Endodermal cell (in vitro differentiated cells): Measurements from ENCODE around the gene C4orf36. TPM values are rescaled to one million over a fixed set of nuclear protein-coding genes. Genes with fewer than 3 reads are reported as not detected.

Experiments
- DNase-seq: peaks from one replicate; pipeline ENCODE4 v3.0.0-alpha.2; 2017
- H3K27ac ChIP-seq: 2 replicates; pipeline ENCODE4 v1.5.1; 2013; ENCODE audit warnings: mild to moderate bottlenecking, low read depth, low read length, moderate library complexity
- H3K27me3 ChIP-seq: 2 replicates; pipeline ENCODE4 v1.6.1; 2013; ENCODE audit warnings: mild to moderate bottlenecking, low read length, moderate library complexity; ENCODE audit not compliant: insufficient read depth, control insufficient read depth, poor library complexity, severe bottlenecking
- H3K36me3 ChIP-seq: 2 replicates; pipeline ENCODE4 v1.7.0; 2013; ENCODE audit warnings: mild to moderate bottlenecking, low read length, moderate library complexity; ENCODE audit not compliant: control insufficient read depth, insufficient read depth
- H3K4me1 ChIP-seq: one replicate; pipeline ENCODE4 v1.7.0; 2013; ENCODE audit warnings: low read length; ENCODE audit not compliant: control insufficient read depth, insufficient read depth
- H3K4me3 ChIP-seq: 2 replicates; pipeline ENCODE4 v1.5.1; 2013; ENCODE audit warnings: mild to moderate bottlenecking, low read length, moderate library complexity
- H3K9ac ChIP-seq: 2 replicates; pipeline ENCODE4 v1.6.1; 2013; ENCODE audit warnings: mild to moderate bottlenecking, low read length, moderate library complexity; ENCODE audit not compliant: poor library complexity, severe bottlenecking; ENCODE audit errors: extremely low read depth
- H3K9me3 ChIP-seq: 2 replicates; pipeline ENCODE4 v1.6.1; 2013; ENCODE audit warnings: mild to moderate bottlenecking, low read length, moderate library complexity; ENCODE audit not compliant: control insufficient read depth
- H3K27ac Mint-ChIP-seq: 2 replicates; pipeline ENCODE4 v1.8.0; 2020; ENCODE audit warnings: mixed read lengths
- H3K27me3 Mint-ChIP-seq: 2 replicates; pipeline ENCODE4 v1.8.0; 2021; ENCODE audit warnings: mild to moderate bottlenecking, mixed read lengths; ENCODE audit not compliant: insufficient read depth
- H3K36me3 Mint-ChIP-seq: 2 replicates; pipeline ENCODE4 v1.8.0; 2020; ENCODE audit warnings: low read depth, mixed read lengths
- H3K4me1 Mint-ChIP-seq: 2 replicates; pipeline ENCODE4 v1.8.0; 2020; ENCODE audit warnings: mixed read lengths
- H3K4me3 Mint-ChIP-seq: 2 replicates; pipeline ENCODE4 v1.8.0; 2020; ENCODE audit warnings: mild to moderate bottlenecking, moderate library complexity, mixed read lengths
- H3K9me3 Mint-ChIP-seq: 2 replicates; pipeline ENCODE4 v1.8.0; 2020; ENCODE audit warnings: mild to moderate bottlenecking, mixed read lengths
- CTCF ChIP-seq: fragments of 200-600 bp; sonication (generic); conservative IDR thresholded peaks from 2 replicates; pipeline ENCODE4 v1.5.0; 2021; ENCODE audit warnings: antibody characterized with exemption, mild to moderate bottlenecking
- WGBS, 2 experiments: methylation state at CpG; one replicate each; pipeline versions ENCODE4 v1.1.5 to v1.1.7; 2013; ENCODE audit warnings: missing lambda C conversion rate in 2 of 2, mixed read lengths in 1 of 2; ENCODE audit not compliant: insufficient coverage in 1 of 2, insufficient read length in 1 of 2; 5-methylcytosine and 5-hydroxymethylcytosine counted together
- total RNA-seq, 2 donors: library from RNA; stranded (reverse); fragmentation: NEBNext Ultra II Directional in 1 of 2; extraction: Animal tissue kit (Norgen Biotek cat#: 25700) in 1 of 2; gene quantifications; 2 replicates in 1 of 2; 3 replicates in 1 of 2; pipeline ENCODE4 v1.2.1, GENCODE V29; 2021

Gene C4orf36
- total RNA-seq, 2 donors from 2014 or later, result 2.2 to 3.7 TPM

- Mint-ChIP-seq H3K36me3 (peaks cover 12% of the 10 kb centered on the region), H3K4me3 (no peak overlapping the region), H3K27me3 (no peaks in the 10 kb centered on the region), H3K9me3 (no peaks in the 10 kb centered on the region), H3K27ac (no peak overlapping the region), H3K4me1 (peaks cover 7% of the 10 kb centered on the region)
- Histone ChIP-seq H3K9ac (no peak overlapping the region), H3K27me3 (no peaks in the 10 kb centered on the region), H3K9me3 (no peaks in the 10 kb centered on the region), H3K36me3 (no peaks in the 10 kb centered on the region), H3K27ac (no peak overlapping the region), H3K4me1 (no peaks in the 10 kb centered on the region), H3K4me3 (no peak overlapping the region)
- no peak for TF ChIP-seq CTCF
- WGBS, 2 experiments, result 78 to 93% methylated on average over 7 of the region's 7 CpGs
- no peak for DNase-seq
Observed at GRCh38 chr4:86910820-86911684, 18.8 kb upstream of the C4orf36 start.

- H3K4me1 Mint-ChIP-seq, result peaks cover 7% of the 10 kb centered on the region
- peak; percentile 36 for TF ChIP-seq CTCF
- no peak overlapping the region for H3K27ac Mint-ChIP-seq
- Histone ChIP-seq H3K9ac (no peak overlapping the region), H3K36me3 (no peaks in the 10 kb centered on the region), H3K27ac (no peak overlapping the region), H3K4me3 (no peak overlapping the region), H3K9me3 (no peaks in the 10 kb centered on the region), H3K4me1 (no peaks in the 10 kb centered on the region), H3K27me3 (no peaks in the 10 kb centered on the region)
- H3K4me3 Mint-ChIP-seq, result no peak overlapping the region
- H3K9me3 Mint-ChIP-seq, result no peaks in the 10 kb centered on the region
- WGBS, 2 experiments, result 88 to 94% methylated on average over 4 to 5 of the region's 5 CpGs
- DNase-seq, result no peak
- H3K27me3 Mint-ChIP-seq, result peaks cover 1% of the 10 kb centered on the region
- peaks cover 12% of the 10 kb centered on the region for H3K36me3 Mint-ChIP-seq
Observed at GRCh38 chr4:86910369-86910768, 18.1 kb upstream of the C4orf36 start.

GRCh38 chr4:86909546-86910295, 17.5 kb upstream of the C4orf36 start:
- no peak overlapping the region for H3K9ac ChIP-seq
- TF ChIP-seq CTCF, result no peak
- peaks cover 7% of the 10 kb centered on the region for H3K4me1 Mint-ChIP-seq
- peaks cover 9% of the 10 kb centered on the region for H3K36me3 Mint-ChIP-seq
- H3K27ac ChIP-seq, result no peak overlapping the region
- no peaks in the 10 kb centered on the region for H3K4me1 ChIP-seq
- no peaks in the 10 kb centered on the region for H3K27me3 ChIP-seq
- H3K4me3 ChIP-seq, result no peak overlapping the region
- peaks cover 2% of the 10 kb centered on the region for H3K27me3 Mint-ChIP-seq
- no peak overlapping the region for H3K27ac Mint-ChIP-seq
- no peaks in the 10 kb centered on the region for H3K36me3 ChIP-seq
- H3K9me3 Mint-ChIP-seq, result no peaks in the 10 kb centered on the region
- DNase-seq, result no peak
- 95 to 96% methylated on average over 6 to 8 of the region's 8 CpGs for WGBS, 2 experiments
- no peaks in the 10 kb centered on the region for H3K9me3 ChIP-seq
- no peak overlapping the region for H3K4me3 Mint-ChIP-seq
